ENCODE data around the gene NAMPT.

GRCh38 chr7:106239406-106239805 is 45.4 kb downstream of the NAMPT start:
- TF ChIP-seq POLR2AphosphoS5 (IDR thresholded peaks at IDR 0.05; ENCODE audit: low read depth, low read length) (no peak), POLR2A (IDR thresholded peaks at IDR 0.05; ENCODE audit: low read depth, low read length) (no peak)
